Measurements from ENCODE around the gene TCN2.

GRCh38 chr22:30578481-30578880 lies 28.5 kb upstream of the TCN2 start:
- TF ChIP-seq POLR2A (IDR thresholded peaks at IDR 0.05): no peak
- TF ChIP-seq CTCF (IDR thresholded peaks at IDR 0.05): no peak

Data from Peyer's patch (tissue), 4 donors.